ENCODE measurements around the gene PPP6R2.

PPP6R2 gene

DNA sequence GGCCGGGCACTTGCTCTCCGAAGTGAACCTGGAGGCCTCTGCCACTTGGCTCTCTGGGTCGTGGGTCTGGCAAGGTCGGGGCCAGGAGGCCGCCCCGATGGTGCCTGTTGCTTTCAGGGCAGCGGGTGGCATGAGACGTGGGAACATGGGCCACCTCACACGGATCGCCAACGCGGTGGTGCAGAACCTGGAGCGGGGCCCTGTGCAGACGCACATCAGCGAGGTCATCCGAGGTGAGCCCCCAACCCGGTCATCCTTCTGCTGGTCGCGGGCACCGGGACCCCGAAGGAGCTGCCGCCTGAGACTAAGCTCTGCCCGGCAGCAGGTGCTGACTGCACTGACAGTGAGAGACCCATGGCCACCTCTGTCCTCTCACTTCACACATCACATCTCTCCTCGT is 91.7 kb downstream of the PPP6R2 start:
- no peak for DNase-seq (ENCODE audit: low spot score)

DNA sequence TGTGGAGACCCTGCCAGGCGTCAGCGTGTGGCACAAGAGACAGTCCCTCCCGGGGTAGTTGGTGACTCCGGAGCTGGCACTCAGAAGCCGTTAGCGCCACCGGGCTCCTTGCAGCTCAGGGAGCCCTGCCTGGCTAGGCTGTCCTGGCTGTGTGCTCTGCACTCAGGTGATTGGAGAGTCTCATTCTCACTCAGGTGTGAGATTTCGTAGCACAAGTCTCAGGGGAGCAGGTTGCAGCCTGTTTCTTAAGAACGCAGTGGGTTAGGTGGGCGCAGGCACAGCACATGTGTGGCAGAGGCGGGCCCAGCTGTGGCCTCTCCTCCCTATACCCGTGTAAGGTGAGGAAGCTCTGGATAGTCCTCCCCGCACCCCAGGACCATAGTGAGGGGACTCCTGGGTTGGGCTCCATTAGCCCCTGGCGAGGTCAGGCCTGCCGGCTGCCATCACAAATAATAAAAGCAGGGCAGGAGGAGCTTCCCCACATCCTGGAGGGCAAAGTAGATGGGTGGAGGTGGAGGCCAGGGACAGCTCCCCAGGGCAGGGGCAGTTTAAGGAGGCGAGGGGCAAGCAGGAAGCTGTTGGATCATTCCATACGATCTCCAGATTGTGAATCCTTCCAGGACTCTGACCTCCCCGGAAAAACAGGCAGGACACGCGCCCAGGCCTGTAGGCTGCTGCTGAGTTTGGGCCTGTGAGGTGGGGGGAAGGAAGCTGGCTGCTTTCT is 92.3 kb downstream of the PPP6R2 start:
- DNase-seq (ENCODE audit: low spot score): no peak

DNA sequence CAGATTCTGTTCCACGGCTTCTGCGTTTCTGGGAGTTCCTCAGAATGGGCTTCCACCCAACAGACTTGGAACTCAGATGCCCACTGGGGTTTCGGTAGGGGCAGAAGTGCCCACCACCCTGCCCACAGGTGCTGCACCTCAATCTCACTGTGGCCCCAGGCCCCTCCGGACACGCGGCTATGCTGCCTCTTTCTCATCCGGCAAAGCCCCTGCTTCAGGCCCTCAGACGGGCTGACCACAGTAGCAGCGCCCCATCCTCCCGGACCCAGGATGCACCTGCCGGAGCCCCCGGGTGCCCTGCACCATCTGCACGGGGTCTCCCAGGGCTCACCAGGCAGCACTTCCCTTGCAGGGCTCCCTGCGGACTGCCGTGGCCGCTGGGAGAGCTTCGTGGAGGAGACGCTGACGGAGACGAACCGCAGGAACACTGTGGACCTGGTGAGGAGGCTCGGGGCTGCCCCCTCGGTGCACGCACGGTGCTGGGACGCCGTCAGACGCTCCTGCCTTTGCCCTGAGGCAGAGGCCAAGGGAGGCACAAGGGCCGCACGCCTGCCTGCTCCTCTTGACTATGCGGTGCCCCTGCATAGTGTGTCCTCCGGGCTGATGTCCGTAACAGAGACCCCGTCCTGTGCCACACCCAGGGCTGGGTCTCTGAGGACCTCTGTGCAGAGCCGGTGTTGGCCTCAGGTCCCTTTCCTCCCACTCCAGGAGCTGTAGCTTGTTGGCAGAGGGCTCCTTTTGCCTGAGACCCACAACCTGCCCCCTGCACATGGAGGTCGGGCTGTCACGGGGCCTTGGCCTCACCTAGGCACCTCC is 93.1 kb downstream of the PPP6R2 start:
- no peak for DNase-seq (ENCODE audit: low spot score)

DNA sequence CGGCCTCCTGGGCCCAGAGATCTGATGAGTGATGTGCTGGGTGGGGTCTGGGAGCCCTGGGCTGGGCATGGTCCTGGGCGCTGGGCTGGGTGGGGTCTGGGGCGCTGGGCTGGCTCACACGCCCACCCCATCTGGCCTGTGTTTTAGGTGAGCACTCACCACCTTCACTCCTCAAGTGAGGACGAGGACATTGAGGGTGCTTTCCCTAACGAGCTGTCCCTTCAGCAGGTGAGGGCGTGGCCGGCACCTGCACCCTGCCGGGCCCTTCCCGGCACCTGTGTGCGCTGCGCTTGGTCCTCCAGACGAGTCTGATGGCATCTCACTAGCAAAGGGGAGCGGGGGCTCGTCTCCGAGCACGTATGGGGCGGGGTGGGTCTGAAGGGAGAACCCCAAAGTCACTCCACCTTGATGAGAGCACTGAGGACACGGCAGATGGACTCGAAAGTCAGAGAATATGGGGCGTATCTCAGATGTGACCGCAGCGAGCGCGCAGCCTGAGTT is 93.8 kb downstream of the PPP6R2 start:
- DNase-seq (ENCODE audit: low spot score): no peak

DNA sequence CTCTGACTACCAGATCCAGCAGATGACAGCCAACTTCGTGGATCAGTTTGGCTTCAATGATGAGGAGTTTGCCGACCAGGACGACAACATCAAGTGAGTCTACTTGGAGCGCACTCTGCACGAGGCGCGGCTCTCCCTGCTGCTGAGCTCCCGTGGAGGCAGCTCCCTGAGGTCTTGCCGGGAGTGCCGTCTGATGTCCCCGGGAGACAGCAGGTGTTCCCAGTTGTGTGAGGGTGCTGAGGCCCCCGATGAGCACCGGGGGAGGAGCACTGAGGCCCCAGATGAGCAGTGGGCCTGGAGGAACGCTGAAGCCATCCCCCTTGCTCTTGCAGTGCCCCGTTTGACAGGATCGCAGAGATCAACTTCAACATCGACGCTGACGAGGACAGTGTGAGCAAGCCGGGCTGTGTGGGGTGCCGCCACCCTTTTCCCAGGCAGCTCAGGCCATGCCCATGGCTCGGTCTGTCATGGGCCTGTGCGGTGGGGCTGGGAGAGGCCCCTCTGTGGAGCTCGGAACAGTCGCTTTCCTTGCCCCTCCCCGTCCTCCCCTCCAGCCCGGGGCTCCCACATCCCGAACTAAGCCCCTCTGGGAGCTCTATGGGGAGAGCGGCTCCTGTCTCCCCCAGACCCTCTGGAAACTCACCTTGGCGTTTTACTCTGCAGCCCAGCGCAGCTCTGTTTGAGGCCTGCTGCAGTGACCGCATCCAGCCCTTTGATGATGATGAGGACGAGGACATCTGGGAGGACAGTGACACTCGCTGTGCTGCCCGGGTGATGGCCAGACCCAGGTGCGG is 94.6 kb downstream of the PPP6R2 start:
- DNase-seq (ENCODE audit: low spot score): no peak

DNA sequence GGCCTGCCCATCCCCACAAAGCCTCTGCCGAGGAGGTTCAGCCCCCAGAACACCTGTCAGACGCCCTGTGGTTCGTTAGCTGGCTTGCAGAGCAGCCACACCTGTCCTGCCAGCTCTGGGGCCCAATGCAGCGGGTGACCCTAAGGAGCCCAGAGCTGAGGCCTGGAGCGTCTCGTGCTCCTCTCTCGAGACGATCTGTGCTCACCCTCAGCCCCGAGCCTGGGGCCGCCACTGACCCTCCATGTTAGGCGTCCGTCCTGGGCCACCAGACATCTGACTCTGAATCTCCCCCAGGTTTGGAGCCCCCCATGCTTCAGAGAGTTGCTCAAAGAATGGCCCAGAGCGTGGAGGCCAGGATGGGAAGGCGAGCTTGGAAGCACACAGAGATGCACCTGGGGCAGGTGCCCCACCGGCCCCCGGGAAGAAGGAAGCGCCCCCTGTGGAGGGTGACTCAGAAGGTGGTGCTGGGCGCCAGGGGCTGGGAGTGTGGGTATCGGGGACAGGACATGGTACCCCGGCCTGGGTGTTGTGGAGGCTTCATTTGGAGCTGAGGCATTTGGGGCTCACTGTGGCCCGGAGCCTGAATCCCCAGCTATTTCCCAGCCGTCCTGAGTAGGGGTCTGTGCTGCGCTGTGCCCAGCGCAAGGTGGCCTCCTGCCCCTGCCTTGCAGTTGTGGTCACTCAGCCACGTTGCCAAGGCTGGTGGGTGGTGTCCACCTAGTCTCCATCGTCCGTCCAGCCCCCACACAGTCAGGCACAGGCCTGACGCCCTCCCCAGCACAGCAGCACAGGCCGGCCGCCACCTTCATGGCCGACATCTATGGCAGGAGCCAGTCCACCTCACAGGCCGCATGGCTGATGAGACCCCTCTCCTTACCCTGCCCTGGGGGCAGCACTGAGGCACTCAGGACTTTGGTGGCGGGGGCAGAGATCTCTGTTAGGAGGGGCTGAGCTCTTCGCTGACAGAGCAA is 95.5 kb downstream of the PPP6R2 start:
- no peak for DNase-seq (ENCODE audit: low spot score)

DNA sequence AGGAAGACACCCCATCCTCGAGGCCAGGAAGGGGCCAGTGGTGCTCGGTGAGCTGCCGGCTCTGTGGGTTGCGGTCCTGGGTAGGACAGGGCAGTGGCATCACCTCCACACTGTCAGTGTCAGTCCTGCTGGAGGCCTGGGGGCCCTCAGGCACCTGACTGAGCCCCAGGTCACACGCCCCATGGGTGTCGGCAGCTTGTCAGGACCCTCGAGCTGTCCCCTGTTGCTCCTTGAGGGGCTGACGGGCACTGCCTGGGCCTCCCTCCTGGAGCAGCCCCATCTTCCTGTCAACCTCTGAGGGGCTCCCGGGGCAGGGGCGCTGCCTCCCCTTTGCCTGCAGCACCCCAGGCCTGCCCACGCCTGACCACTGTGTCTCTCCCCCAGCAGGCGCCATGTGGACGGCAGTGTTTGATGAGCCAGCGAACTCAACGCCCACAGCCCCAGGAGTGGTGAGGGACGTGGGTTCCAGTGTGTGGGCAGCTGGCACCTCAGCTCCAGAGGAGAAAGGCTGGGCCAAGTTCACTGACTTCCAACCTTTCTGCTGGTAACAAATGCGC is 96.3 kb downstream of the PPP6R2 start:
- no peak for DNase-seq (ENCODE audit: low spot score)

DNA sequence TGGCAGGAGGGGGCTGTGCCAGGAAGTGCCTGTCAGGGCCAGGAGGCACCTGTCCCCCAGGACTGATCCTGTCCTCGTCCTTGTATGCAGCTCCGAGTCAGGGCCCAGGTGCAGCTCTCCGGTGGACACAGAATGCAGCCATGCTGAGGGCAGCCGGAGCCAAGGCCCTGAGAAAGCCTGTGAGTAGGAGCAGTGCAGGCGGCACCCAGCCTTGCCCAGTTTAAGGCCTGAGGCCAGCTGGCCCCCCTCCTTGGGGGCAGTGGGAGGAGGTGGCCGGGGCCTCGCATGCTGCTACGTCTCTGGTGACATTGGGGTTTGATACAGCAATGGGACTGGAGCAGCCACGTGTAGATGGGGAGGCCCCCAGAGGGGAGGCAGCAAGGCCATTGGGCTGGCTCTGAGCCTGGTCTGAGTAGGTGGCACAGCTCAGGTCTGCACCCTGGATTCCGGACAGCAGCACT is 96.8 kb downstream of the PPP6R2 start:
- no peak for DNase-seq (ENCODE audit: low spot score)

DNA sequence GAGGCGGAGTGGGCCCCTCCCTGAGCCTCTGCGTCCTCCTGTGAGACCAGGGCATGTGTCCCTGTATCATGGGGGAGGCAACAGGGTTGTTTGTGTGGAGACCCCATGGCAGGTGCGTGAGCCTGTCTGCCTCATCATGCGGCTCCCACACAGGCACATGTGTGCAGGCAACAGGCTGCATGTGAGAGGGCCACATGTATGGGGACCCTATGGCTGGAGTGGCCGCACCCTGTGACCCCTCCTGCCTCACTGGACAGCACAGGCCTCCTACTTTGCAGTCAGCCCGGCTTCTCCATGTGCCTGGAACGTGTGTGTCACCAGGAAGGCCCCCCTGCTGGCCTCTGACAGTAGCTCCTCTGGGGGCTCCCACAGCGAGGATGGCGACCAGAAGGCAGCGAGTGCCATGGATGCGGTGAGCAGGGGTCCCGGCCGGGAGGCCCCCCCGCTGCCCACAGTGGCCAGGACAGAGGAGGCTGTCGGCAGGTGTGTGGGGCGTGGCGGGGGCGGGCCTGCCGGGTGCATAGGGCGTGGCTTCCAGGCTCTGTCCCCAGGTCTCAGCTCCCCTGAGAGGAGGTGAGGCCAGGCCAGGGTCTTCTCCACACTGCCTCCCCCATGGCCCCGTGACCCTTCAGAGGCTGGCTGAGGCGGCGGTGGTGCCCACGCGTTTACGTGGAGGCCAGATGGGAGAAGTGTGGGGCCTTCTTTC is 97.6 kb downstream of the PPP6R2 start:
- DNase-seq (ENCODE audit: low spot score): no peak

DNA sequence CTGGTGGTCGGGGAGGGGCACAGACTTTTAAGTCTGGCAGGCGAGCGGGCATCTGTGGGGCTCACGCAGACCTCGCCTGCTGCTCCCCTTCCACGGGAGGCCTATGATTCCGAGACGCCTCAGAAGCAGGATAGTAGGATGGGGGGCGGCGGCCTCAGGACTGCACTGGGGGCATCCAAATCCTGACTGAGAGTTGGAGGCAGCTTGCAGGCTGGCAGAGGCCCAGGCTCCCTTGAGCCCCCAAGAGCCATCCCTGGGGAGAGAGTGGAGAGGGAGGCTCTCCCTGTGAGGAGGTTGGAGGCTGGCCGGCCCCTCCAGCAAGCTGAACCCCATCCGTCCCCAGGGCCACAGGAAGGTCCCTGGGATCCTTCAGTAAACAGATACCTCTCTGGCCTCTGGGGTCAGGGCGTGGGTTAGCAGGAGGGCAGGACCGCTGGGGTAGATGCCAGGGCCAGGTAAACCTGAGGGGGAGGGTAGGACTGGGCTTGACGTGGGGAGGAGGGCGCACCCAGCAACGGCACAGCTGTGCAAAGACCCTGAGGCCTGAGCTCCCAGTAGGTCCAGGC is 98.4 kb downstream of the PPP6R2 start:
- no peak for DNase-seq (ENCODE audit: low spot score)

DNA sequence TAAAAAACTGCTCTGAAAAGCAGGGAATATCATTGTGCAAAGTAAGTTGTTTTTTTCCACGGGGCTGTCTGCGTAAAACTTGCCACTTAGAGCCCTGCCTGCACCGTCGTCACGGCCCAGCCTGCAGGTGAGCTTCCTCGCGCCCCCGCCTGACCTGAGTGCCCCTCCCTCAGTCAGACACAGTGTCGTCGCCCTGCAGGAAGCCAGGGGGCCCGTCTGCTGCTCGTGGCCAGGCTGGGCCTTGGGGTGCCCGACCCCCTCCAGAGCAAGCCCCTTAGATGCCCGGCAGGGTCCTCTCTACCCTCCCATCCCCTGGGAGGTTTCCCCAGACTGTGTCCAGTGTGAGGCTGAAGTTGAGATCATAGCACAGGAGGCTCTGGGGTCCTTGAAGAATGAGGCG is 100.1 kb downstream of the PPP6R2 start:
- no peak for DNase-seq (ENCODE audit: low spot score)

DNA sequence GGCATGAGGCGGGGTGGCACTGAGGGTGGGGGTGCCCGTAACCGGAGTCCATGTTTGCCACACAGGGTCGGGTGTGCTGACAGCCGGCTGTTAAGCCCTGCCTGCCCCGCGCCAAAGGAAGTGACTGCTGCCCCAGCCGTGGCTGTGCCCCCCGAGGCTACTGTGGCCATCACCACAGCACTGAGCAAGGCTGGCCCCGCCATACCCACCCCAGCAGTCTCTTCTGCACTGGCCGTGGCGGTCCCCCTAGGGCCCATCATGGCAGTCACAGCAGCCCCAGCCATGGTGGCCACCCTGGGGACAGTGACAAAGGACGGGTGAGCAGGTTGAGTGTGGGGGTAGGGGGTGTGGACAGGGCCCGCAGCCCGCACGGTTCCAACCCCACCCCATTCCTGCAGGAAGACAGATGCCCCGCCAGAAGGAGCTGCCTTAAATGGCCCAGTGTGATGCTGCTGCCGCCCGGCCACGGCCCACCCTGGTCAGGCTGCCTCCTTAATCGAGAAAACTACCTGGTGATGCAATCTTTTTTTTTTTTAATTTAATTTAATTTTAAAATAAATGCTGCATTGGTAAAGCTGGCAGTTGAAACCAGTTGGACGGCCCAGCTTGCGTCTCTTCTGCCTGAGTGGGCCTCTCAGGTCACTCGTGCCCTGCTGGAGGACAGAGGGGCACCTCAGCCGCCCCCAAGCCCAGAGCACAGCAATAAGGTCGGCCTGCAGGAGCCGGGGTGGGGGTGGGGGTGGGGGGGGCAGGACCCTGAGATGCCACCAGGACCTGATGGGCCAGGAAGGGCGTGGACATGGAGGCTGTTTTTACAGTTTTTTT is 100.9 kb downstream of the PPP6R2 start:
- no peak for DNase-seq (ENCODE audit: low spot score)

DNA sequence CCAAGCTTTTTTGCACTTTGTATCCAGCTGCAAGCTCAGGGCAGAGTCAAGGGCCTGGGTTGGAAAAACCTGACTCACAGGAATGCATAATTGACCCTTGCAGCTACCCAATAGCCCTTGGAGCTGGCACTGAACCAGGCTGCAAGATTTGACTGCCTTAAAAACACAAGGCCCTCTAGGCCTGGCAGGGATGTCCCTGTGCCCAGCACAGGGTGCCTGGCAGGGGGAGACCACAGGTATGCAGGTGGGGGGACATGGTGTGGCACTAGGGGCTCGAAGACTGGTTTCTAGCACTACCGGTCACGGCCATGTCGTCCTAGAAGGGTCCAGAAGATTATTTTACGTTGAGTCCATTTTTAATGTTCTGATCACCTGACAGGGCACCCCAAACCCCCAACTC is 101.5 kb downstream of the PPP6R2 start:
- no peak for DNase-seq (ENCODE audit: low spot score)

DNA sequence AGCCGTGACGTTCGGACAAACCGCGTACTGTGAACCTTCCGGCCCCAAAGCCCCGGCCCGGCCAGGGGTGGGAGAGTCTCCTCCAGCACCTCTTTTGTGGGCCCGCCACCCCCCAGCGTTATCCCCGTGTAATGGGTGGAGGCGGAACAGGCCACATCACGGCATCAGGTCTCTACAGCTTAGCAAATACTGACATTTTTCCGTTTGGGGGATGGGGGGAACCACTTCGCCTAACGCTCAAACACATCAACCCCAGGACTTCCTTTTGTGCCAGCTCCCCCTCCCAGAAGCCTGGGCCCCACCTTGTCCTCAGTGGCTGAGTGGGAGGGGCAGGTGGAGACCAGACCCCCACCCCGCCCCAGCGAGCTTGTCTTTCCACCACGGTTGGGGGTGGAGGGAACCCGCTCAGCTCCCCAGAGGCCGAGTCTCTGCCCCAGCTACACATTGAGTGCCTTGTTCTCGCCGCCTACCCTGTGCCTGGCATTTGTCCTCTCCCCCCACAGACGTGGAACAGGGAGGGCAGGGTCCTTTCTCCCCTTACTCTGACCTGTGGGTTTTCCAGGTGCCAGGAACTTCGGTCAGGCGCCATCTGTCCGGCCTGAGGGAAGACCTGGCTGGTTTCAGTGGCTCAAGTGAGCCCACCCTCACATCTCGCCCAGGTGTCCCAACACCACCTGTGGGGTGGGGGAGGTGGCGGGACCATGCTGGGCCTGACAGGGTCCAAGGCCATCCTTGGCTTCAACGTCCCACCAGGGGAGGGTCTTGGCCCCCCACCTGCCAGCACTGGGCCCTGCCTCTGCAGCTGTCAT is 102.1 kb downstream of the PPP6R2 start:
- no peak for DNase-seq (ENCODE audit: low spot score)

DNA sequence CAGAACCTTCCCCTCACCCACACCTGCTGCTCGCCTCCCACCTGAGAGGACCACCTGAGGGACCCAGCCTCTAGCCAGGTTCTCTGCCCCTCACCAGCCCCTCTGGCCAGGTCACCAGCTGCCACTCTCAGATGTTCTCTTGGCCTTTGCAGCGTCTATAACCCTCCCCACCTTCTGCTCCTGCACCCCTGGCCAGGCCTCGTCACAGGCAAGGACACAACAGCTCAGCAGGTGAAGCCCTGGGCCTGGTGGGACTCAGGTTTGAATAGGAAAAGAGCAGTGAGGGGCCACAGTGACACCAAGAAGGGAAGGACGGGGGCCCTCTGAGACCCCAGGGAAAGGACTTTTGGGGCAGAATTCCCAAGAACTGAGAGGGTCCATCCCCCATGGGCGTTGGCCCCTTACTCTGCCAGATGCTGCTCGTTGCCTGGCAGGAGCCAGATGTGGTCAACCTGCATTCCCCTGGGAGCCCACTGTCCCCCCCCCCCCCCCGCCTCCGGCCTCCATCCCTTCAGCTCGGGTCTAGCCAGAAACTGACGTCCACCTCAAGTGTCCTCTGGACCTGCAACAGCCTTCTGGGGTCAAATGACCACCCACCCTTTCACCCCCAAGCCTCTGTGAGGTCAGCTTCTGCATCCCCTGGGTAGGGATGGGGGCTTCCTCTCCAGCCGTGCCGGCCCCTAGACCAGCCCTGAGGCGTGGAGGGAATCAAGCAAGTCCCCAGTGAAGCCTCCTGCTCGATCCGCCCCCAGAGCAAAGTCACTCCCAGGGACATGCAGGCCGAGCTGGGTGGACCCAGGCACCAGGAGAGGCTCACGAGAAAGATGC is 103.0 kb downstream of the PPP6R2 start:
- DNase-seq (ENCODE audit: low spot score): no peak

DNA sequence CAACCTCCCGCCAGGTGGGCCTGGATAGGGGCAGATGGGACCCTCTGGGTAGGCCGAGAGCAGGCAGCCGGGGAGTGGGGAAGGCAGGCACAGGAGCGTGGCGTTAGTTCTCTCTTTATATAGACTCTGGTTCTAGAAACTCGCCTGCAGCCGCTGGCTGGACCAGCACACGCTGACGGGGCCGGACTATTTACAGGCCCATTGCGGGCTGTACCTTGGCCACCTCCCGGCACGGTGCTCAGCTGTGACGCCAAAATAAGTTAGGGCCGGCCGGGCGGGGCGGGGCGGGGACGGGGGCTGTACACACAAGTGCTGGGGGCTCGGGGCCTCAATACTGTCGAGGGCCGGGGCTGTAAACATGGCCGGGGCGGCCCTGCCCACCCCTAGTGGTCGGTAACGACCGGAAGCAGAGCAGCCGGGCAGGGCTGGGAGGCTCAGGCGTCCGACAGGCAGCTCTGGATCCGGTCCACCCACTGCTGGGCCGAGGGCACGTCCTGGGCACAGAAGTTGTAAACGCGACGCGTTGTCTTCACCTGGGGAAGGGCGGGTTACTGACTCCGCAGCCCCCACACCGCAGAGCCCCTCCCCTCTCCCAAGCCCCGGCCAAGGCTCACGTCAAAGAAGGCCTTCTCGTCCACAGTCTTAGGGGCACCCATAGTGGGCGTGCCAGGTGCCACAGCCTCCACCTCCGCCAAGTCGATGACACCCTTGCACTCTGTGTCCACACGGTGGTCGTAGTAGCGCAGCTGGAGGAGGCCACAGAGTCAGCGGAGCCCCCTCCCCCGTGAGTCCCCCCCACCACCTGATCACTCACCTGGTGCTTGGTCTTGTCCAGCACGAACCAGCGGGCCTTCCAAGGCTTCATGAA is 103.8 kb downstream of the PPP6R2 start:
- no peak for DNase-seq (ENCODE audit: low spot score)
